Endothelial cell of umbilical vein (primary cell): Measurements from ENCODE around the gene MFRP. TPM values are rescaled to one million over a fixed set of nuclear protein-coding genes. Genes with fewer than 3 reads are reported as not detected.
A peak's percentile ranks its signal among the peaks of the same experiment; 100 is the strongest.

Source experiments
- BruUV-seq: library from RNA; stranded (reverse); fragments of 400-500 nt; replicated peaks from 2 replicates; lab custom pipeline; 2021; lab: Mats Ljungman, UMichigan
- CTCF ChIA-PET: fragments of 300-600, 350-600 bp; sonication (Branson Sonifier 250); formaldehyde crosslinking; loops from one replicate; lab custom pipeline; 2021; ENCODE audit warnings: antibody characterized with exemption, inconsistent platforms; lab: Charles Lee
- POLR2A ChIA-PET: fragments of 300-600, 350-600 bp; sonication (Branson Sonifier 250); formaldehyde crosslinking; loops from one replicate; lab custom pipeline; 2021; ENCODE audit warnings: antibody characterized with exemption, inconsistent platforms; lab: Charles Lee
- DNase-seq: peaks from one replicate; pipeline ENCODE4 v3.0.0-alpha.2; 2011; ENCODE audit warnings: low read depth, low spot score
- FAIRE-seq: peaks from 2 replicates; lab custom pipeline; 2011; peaks lifted over from hg19 to GRCh38; lab: Jason Lieb, UNC
- H2AFZ ChIP-seq: 2 replicates; pipeline ENCODE4 v1.6.0; 2012; ENCODE audit warnings: low read depth, low read length, control low read depth, inconsistent platforms
- H3K27ac ChIP-seq: 2 replicates; pipeline ENCODE4 v1.5.1; 2011; ENCODE audit warnings: low read depth, mild to moderate bottlenecking, control low read depth, low read length, moderate library complexity; ENCODE audit not compliant: insufficient read depth
- H3K27me3 ChIP-seq, 2 experiments: 2 replicates each; pipeline versions ENCODE4 v1.6.0 to v1.6.1; 2011; ENCODE audit warnings: low read length in 2 of 2, mixed read lengths in 1 of 2; ENCODE audit not compliant: control insufficient read depth in 2 of 2, insufficient read depth in 2 of 2
- H3K36me3 ChIP-seq, 2 experiments: 2 replicates in 1 of 2; 3 replicates in 1 of 2; pipeline ENCODE4 v1.5.1; 2011; ENCODE audit warnings: low read length in 2 of 2, mild to moderate bottlenecking in 1 of 2, moderate library complexity in 1 of 2; ENCODE audit not compliant: control insufficient read depth in 2 of 2, insufficient read depth in 2 of 2; ENCODE audit errors: extremely low read depth in 1 of 2
- H3K4me1 ChIP-seq: 3 replicates; pipeline ENCODE4 v1.5.1; 2011; ENCODE audit warnings: mild to moderate bottlenecking, low read length; ENCODE audit not compliant: control insufficient read depth, insufficient read depth; ENCODE audit errors: extremely low read depth
- H3K4me2 ChIP-seq: 2 replicates; pipeline ENCODE4 v1.6.1; 2011; ENCODE audit warnings: low read length, control low read depth, mixed read lengths; ENCODE audit not compliant: insufficient read depth
- H3K4me3 ChIP-seq, 3 experiments: fragments of 200-600 bp in 1 of 3; sonication (generic), shearing (Covaris generic) in 1 of 3; replicated peaks in 1 of 3; 2 replicates each; pipeline ENCODE4 v1.5.1; 2011 to 2016; ENCODE audit warnings: control low read depth in 3 of 3, low read length in 3 of 3, mild to moderate bottlenecking in 2 of 3, inconsistent platforms in 1 of 3, low read depth in 1 of 3, moderate library complexity in 1 of 3; ENCODE audit not compliant: insufficient read depth in 1 of 3
- H3K79me2 ChIP-seq: 2 replicates; pipeline ENCODE4 v1.6.0; 2012; ENCODE audit warnings: low read length, inconsistent platforms; ENCODE audit not compliant: control insufficient read depth, insufficient read depth
- H3K9ac ChIP-seq: replicated peaks from 2 replicates; pipeline ENCODE3; 2011; ENCODE audit warnings: low read length, control low read depth; ENCODE audit not compliant: insufficient read depth; ENCODE audit errors: extremely low read depth
- H3K9me1 ChIP-seq: replicated peaks from 3 replicates; pipeline ENCODE4 v1.6.0; 2011; ENCODE audit warnings: mild to moderate bottlenecking, low read length; ENCODE audit not compliant: control insufficient read depth, insufficient read depth; ENCODE audit errors: extremely low read depth
- H3K9me3 ChIP-seq: replicated peaks from 2 replicates; pipeline ENCODE4 v1.5.1; 2012; ENCODE audit warnings: low read length, inconsistent platforms; ENCODE audit not compliant: control insufficient read depth, insufficient read depth
- H4K20me1 ChIP-seq: replicated peaks from 2 replicates; pipeline ENCODE3; 2011; ENCODE audit warnings: mild to moderate bottlenecking, low read length; ENCODE audit not compliant: control insufficient read depth, insufficient read depth; ENCODE audit errors: extremely low read depth
- CTCF ChIP-seq, 2 donors: IDR thresholded peaks; 1 replicate in 1 of 2; 2 replicates in 1 of 2; pipeline ENCODE4 v1.5.1; 2011; ENCODE audit warnings: low read length in 2 of 2, mild to moderate bottlenecking in 2 of 2, moderate library complexity in 2 of 2, control low read depth in 1 of 2, inconsistent platforms in 1 of 2, low read depth in 1 of 2; ENCODE audit not compliant: insufficient read depth in 1 of 2; ENCODE audit errors: extremely low read depth in 1 of 2
- EZH2 ChIP-seq: IDR thresholded peaks from 2 replicates; pipeline ENCODE4 v1.6.1; 2012; ENCODE audit warnings: borderline replicate concordance, low read depth, mild to moderate bottlenecking, moderate library complexity, low read length, inconsistent platforms; ENCODE audit not compliant: severe bottlenecking
- FOS ChIP-seq: IDR thresholded peaks from 2 replicates; pipeline ENCODE4 v1.6.1; 2011; ENCODE audit warnings: mild to moderate bottlenecking, low read length, moderate library complexity, borderline replicate concordance; ENCODE audit not compliant: insufficient read depth
- GATA2 ChIP-seq: IDR thresholded peaks from 2 replicates; pipeline ENCODE4 v1.7.0; 2011; ENCODE audit warnings: low read depth, mild to moderate bottlenecking, moderate library complexity, mixed read lengths, low read length; ENCODE audit not compliant: insufficient read length, insufficient read depth
- JUN ChIP-seq: IDR thresholded peaks from 2 replicates; pipeline ENCODE4 v1.6.1; 2011; ENCODE audit warnings: borderline replicate concordance, low read depth; ENCODE audit not compliant: insufficient read length, insufficient read depth
- MAX ChIP-seq: IDR thresholded peaks from 2 replicates; pipeline ENCODE4 v1.6.1; 2011; ENCODE audit not compliant: insufficient read depth, insufficient read length
- MYC ChIP-seq: IDR thresholded peaks from one replicate; pipeline ENCODE4 v1.6.1; 2011; ENCODE audit warnings: mild to moderate bottlenecking, low read depth, low read length
- POLR2A ChIP-seq: IDR thresholded peaks from 2 replicates; pipeline ENCODE4 v1.6.1; 2012; ENCODE audit warnings: low read depth, mild to moderate bottlenecking, control low read depth, low read length
- POLR2AphosphoS5 ChIP-seq: IDR thresholded peaks from 2 replicates; pipeline ENCODE4 v1.6.1; 2012; ENCODE audit warnings: low read depth, mild to moderate bottlenecking, control low read depth, low read length, moderate library complexity; ENCODE audit not compliant: insufficient read depth
- dilution Hi-C: fragments of 300-500 bp; cut with MboI; formaldehyde crosslinking; loops from one replicate; pipeline ENCODE4 v1.15.0; 2019; ENCODE audit warnings: low sequenced_read_pairs; ENCODE audit not compliant: extremely low pct_ligation_motif_present
- intact Hi-C: fragments of 100-400 bp; cut with micrococcal nuclease; formaldehyde crosslinking; loops from one replicate; pipeline ENCODE4 v1.10.0; 2022
- polyA plus RNA-seq, 4 experiments: library from polyadenylated mRNA; depleted of rRNA in 3 of 4; stranded (reverse) in 3 of 4; unstranded in 1 of 4; fragments of >200 nt; gene quantifications; 2 replicates each; pipeline versions ENCODE4 v1.2.1 to v1.2.3, GENCODE V29; 2011 to 2012; ENCODE audit warnings: missing spikeins in 1 of 4
- total RNA-seq: library from RNA; stranded (reverse); gene quantifications from 2 replicates; pipeline ENCODE4 v1.2.3, GENCODE V29; 2021

MFRP gene
- total and polyA plus RNA-seq, 2 donors (not counting 3 experiments of a cell fraction or from before 2014, with no cell fraction given): 0.08 TPM; not detected in 1

- no peak for DNase-seq
- Histone ChIP-seq H2AFZ (no peak overlapping the region), H3K9ac (no peak overlapping the region), H3K4me2 (no peak overlapping the region), H3K27ac (no peak overlapping the region), H3K27me3 (no peaks in the 10 kb centered on the region), H3K4me3 (no peak overlapping the region), H4K20me1 (no peaks in the 10 kb centered on the region), H3K79me2 (no peaks in the 10 kb centered on the region), H3K36me3 (no peaks in the 10 kb centered on the region), H3K9me3 (no peaks in the 10 kb centered on the region), H3K4me1 (peaks cover 5% of the 10 kb centered on the region), H3K9me1 (no peaks in the 10 kb centered on the region)
- dilution Hi-C loops (no loop called here), intact Hi-C loops (loop anchor here (10.0 kb wide), 1 partner anchor 860 kb away; the partner anchor contains the start of gene OAF)
- FAIRE-seq: peak; percentile 31
- no TSS peak for BruUV-seq
- CTCF ChIA-PET: interaction anchor here (0.8 to 4.7 kb wide), 19 partner anchors 9 to 753 kb away, joined by 3 to 154 read pairs (median 6); partner anchors contain the start of genes C1QTNF5, HMBS, MFRP and USP2
- POLR2A ChIA-PET: interaction anchor here (0.9 kb wide), 1 partner anchor 14 kb away, joined by 8 read pairs; the partner anchor contains the start of gene C1QTNF5
- TF ChIP-seq JUN (no peak), POLR2A (no peak), EZH2 (no peak), MYC (no peak), FOS (no peak), POLR2AphosphoS5 (no peak), MAX (no peak), GATA2 (no peak), CTCF (IDR thresholded peaks at IDR 0.05; ENCODE audit: extremely low read depth in 1 of 2, insufficient read depth in 1 of 2, low read depth in 1 of 2, low read length in 2 of 2) (no peak)
Measured at GRCh38 chr11:119355091-119355843, 8.8 kb upstream of the MFRP start.
